Keratinocyte (primary cell): ENCODE measurements around the gene MYH9.

ENCODE experiments used
- CTCF ChIP-seq, 3 experiments: IDR thresholded peaks in 1 of 3; conservative IDR thresholded peaks in 1 of 3; optimal IDR thresholded peaks in 1 of 3; 2 replicates in 2 of 3; 3 replicates in 1 of 3; pipeline versions ENCODE3 to v1.5.1; 2011; ENCODE audit warnings: low read length in 3 of 3, mild to moderate bottlenecking in 3 of 3, moderate library complexity in 2 of 3, control low read depth in 1 of 3, inconsistent platforms in 1 of 3; ENCODE audit not compliant: insufficient read depth in 2 of 3; ENCODE audit errors: extremely low read depth in 1 of 3
- EZH2 ChIP-seq: IDR thresholded peaks from one replicate; pipeline ENCODE4 v1.6.1; 2012; ENCODE audit warnings: inconsistent platforms, mild to moderate bottlenecking, low read length, moderate library complexity

- no peak for TF ChIP-seq EZH2
- TF ChIP-seq CTCF (optimal IDR thresholded peaks at IDR 0.05 in 1 of 3, IDR thresholded peaks at IDR 0.05 in 1 of 3, conservative IDR thresholded peaks at IDR 0.05 in 1 of 3; ENCODE audit: extremely low read depth in 1 of 3, insufficient read depth in 2 of 3, low read length in 3 of 3): no peak
Measured at GRCh38 chr22:36351921-36352802, 35.6 kb downstream of the MYH9 start.
